ENCODE results near the gene IPO4. TPM values are rescaled to one million over a fixed set of nuclear protein-coding genes. Genes with fewer than 3 reads are reported as not detected.

The IPO4 gene
- total and polyA plus RNA-seq, 2 donors (not counting 1 experiment from before 2014, with no cell fraction given), result 12.4 to 25.3 TPM

DNA sequence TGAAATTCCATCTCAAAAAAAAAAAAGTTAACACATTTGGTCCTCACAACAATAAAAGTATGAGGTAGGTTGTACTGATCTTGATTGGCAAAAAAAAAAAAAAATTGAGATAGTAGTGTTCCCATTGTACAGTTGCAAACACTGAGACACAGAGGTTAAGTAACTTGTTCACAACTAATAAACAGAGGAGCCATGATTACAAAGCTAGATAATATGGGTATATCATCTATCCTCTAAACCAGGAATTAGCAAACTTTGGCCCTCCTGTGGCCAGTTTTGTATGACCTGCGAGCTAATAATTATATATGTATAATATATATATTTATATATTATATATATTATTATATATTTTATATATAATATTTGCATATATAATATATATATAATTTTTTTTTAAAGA is 54.9 kb downstream of the IPO4 start:
- H3K4me2 ChIP-seq (ENCODE audit: extremely low read depth, insufficient read depth, low read length), result no peak overlapping the region
- no peak overlapping the region for H3K4me3 ChIP-seq (replicated peaks in 1 of 4; ENCODE audit: control extremely low read depth in 1 of 4, insufficient read depth in 1 of 4, low read depth in 3 of 4, low read length in 4 of 4)
- no peaks in the 10 kb centered on the region for H3K27me3 ChIP-seq (ENCODE audit: control insufficient read depth, insufficient read depth, low read length)
- no peaks in the 10 kb centered on the region for H3K9me3 ChIP-seq (ENCODE audit: control insufficient read depth, insufficient read depth, low read depth, low read length)
- H3K9ac ChIP-seq (ENCODE audit: insufficient read depth, low read length), result no peak overlapping the region
- peaks cover 7% of the 10 kb centered on the region for H3K36me3 ChIP-seq (ENCODE audit: control insufficient read depth, insufficient read depth, low read length)
- H2AFZ ChIP-seq (ENCODE audit: low read length), result no peak overlapping the region
- H3K4me1 ChIP-seq (ENCODE audit: control insufficient read depth, extremely low read depth, insufficient read depth, low read length), result peaks cover 6% of the 10 kb centered on the region
- H3K79me2 ChIP-seq (ENCODE audit: control insufficient read depth, insufficient read depth, low read length), result peaks cover 14% of the 10 kb centered on the region
- TF ChIP-seq, protein P1, sequence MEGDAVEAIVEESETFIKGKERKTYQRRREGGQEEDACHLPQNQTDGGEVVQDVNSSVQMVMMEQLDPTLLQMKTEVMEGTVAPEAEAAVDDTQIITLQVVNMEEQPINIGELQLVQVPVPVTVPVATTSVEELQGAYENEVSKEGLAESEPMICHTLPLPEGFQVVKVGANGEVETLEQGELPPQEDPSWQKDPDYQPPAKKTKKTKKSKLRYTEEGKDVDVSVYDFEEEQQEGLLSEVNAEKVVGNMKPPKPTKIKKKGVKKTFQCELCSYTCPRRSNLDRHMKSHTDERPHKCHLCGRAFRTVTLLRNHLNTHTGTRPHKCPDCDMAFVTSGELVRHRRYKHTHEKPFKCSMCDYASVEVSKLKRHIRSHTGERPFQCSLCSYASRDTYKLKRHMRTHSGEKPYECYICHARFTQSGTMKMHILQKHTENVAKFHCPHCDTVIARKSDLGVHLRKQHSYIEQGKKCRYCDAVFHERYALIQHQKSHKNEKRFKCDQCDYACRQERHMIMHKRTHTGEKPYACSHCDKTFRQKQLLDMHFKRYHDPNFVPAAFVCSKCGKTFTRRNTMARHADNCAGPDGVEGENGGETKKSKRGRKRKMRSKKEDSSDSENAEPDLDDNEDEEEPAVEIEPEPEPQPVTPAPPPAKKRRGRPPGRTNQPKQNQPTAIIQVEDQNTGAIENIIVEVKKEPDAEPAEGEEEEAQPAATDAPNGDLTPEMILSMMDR (conservative IDR thresholded peaks at IDR 0.05 in 1 of 2, IDR thresholded peaks at IDR 0.05 in 1 of 2; ENCODE audit: low read depth in 1 of 2, low read length in 2 of 2), result no peak
- no peak for TF ChIP-seq EZH2 (IDR thresholded peaks at IDR 0.05; ENCODE audit: low read length, missing control alignments)
- DNase-seq (ENCODE audit: low read depth in 2 of 2), result no peak
- no peaks in the 10 kb centered on the region for H4K20me1 ChIP-seq (ENCODE audit: control insufficient read depth, extremely low read depth, insufficient read depth, low read length)
- H3K27ac ChIP-seq (ENCODE audit: insufficient read depth, low read length), result no peak overlapping the region

DNA sequence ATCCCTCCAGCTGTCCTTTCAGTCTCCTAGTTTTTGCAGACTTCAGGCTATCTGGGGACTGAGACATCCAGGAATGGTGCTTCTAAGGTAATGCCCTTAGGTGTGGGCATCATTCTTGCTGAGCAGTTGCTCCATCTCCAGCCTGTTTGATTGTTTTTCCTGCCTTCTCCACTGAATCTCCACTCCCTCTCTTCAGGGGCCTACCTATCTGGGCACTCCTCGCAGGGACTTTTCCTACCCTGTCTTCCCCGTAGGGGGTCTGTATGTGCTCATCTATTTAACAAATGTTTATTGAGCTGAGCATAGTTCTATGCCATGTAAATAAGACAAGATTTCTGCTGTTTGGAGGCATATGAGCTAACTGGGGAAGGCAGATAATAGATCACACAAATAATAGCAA is 55.6 kb downstream of the IPO4 start:
- Histone ChIP-seq H3K4me2 (ENCODE audit: extremely low read depth, insufficient read depth, low read length) (no peak overlapping the region), H3K36me3 (ENCODE audit: control insufficient read depth, insufficient read depth, low read length) (peaks cover 3% of the 10 kb centered on the region), H3K27me3 (ENCODE audit: control insufficient read depth, insufficient read depth, low read length) (no peaks in the 10 kb centered on the region), H4K20me1 (ENCODE audit: control insufficient read depth, extremely low read depth, insufficient read depth, low read length) (no peaks in the 10 kb centered on the region), H3K9ac (ENCODE audit: insufficient read depth, low read length) (no peak overlapping the region), H3K79me2 (ENCODE audit: control insufficient read depth, insufficient read depth, low read length) (peaks cover 10% of the 10 kb centered on the region), H3K4me1 (ENCODE audit: control insufficient read depth, extremely low read depth, insufficient read depth, low read length) (peaks cover 6% of the 10 kb centered on the region), H3K4me3 (replicated peaks in 1 of 4; ENCODE audit: control extremely low read depth in 1 of 4, insufficient read depth in 1 of 4, low read depth in 3 of 4, low read length in 4 of 4) (no peak overlapping the region), H3K9me3 (ENCODE audit: control insufficient read depth, insufficient read depth, low read depth, low read length) (no peaks in the 10 kb centered on the region), H3K27ac (ENCODE audit: insufficient read depth, low read length) (no peak overlapping the region), H2AFZ (ENCODE audit: low read length) (no peak overlapping the region)
- DNase-seq (ENCODE audit: low read depth in 2 of 2), result no peak
- TF ChIP-seq EZH2 (IDR thresholded peaks at IDR 0.05; ENCODE audit: low read length, missing control alignments), result no peak
- TF ChIP-seq, protein P1 (conservative IDR thresholded peaks at IDR 0.05 in 1 of 2, IDR thresholded peaks at IDR 0.05 in 1 of 2; ENCODE audit: low read depth in 1 of 2, low read length in 2 of 2), result no peak

DNA sequence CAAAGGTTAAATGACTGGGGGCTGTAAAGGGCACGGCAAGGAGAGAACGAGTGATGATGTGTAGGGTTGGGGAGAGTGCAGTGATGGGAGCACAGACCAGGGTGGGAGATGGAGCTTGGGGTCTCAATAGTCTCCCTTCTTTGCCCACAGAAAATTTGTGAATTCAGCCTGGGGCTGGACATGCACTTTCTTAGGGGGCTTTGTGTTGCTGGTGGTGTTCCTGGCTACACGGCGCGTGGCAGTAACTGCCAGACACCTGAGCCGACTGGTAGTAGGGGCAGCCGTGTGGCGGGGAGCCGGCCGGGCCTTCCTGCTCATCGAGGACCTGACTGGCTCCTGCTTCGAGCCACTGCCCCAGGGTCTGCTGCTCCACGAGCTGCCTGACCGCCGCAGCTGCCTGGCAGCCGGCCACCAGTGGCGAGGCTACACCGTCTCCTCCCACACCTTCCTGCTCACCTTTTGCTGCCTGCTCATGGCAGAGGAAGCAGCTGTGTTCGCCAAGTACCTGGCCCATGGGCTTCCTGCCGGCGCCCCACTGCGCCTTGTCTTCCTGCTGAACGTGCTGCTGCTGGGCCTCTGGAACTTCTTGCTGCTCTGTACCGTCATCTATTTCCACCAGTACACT is 56.4 kb downstream of the IPO4 start:
- no peaks in the 10 kb centered on the region for H3K9me3 ChIP-seq (ENCODE audit: control insufficient read depth, insufficient read depth, low read depth, low read length)
- no peaks in the 10 kb centered on the region for H3K27me3 ChIP-seq (ENCODE audit: control insufficient read depth, insufficient read depth, low read length)
- no peak overlapping the region for H3K4me3 ChIP-seq (replicated peaks in 1 of 4; ENCODE audit: control extremely low read depth in 1 of 4, insufficient read depth in 1 of 4, low read depth in 3 of 4, low read length in 4 of 4)
- no peaks in the 10 kb centered on the region for H3K36me3 ChIP-seq (ENCODE audit: control insufficient read depth, insufficient read depth, low read length)
- H3K4me2 ChIP-seq (ENCODE audit: extremely low read depth, insufficient read depth, low read length), result no peak overlapping the region
- H3K79me2 ChIP-seq (ENCODE audit: control insufficient read depth, insufficient read depth, low read length), result peaks cover 8% of the 10 kb centered on the region
- no peak overlapping the region for H3K27ac ChIP-seq (ENCODE audit: insufficient read depth, low read length)
- TF ChIP-seq, protein P1 (conservative IDR thresholded peaks at IDR 0.05 in 1 of 2, IDR thresholded peaks at IDR 0.05 in 1 of 2; ENCODE audit: low read depth in 1 of 2, low read length in 2 of 2), result no peak
- TF ChIP-seq EZH2 (IDR thresholded peaks at IDR 0.05; ENCODE audit: low read length, missing control alignments), result no peak
- no peak overlapping the region for H2AFZ ChIP-seq (ENCODE audit: low read length)
- no peak for DNase-seq (ENCODE audit: low read depth in 2 of 2)
- H3K9ac ChIP-seq (ENCODE audit: insufficient read depth, low read length), result no peak overlapping the region
- H4K20me1 ChIP-seq (ENCODE audit: control insufficient read depth, extremely low read depth, insufficient read depth, low read length), result no peaks in the 10 kb centered on the region
- peaks cover 4% of the 10 kb centered on the region for H3K4me1 ChIP-seq (ENCODE audit: control insufficient read depth, extremely low read depth, insufficient read depth, low read length)

All from fibroblast of lung (primary cell).